NCI-H1092 treated with DMSO at 0.1 percent for 48 hours (cell line): Measurements from ENCODE around the gene PRR3.
"Not testable (repeated sequence)": the region's sequence is repeated elsewhere in the genome, so short reads cannot be mapped to it uniquely, and the experiment has no call there.

ENCODE experiments used
- DNase-seq: peaks from one replicate; lab custom pipeline; 2025; lab: John Stamatoyannopoulos, UW

The PRR3 gene, protein sequence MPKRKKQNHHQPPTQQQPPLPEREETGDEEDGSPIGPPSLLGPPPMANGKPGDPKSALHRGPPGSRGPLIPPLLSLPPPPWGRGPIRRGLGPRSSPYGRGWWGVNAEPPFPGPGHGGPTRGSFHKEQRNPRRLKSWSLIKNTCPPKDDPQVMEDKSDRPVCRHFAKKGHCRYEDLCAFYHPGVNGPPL

DNA sequence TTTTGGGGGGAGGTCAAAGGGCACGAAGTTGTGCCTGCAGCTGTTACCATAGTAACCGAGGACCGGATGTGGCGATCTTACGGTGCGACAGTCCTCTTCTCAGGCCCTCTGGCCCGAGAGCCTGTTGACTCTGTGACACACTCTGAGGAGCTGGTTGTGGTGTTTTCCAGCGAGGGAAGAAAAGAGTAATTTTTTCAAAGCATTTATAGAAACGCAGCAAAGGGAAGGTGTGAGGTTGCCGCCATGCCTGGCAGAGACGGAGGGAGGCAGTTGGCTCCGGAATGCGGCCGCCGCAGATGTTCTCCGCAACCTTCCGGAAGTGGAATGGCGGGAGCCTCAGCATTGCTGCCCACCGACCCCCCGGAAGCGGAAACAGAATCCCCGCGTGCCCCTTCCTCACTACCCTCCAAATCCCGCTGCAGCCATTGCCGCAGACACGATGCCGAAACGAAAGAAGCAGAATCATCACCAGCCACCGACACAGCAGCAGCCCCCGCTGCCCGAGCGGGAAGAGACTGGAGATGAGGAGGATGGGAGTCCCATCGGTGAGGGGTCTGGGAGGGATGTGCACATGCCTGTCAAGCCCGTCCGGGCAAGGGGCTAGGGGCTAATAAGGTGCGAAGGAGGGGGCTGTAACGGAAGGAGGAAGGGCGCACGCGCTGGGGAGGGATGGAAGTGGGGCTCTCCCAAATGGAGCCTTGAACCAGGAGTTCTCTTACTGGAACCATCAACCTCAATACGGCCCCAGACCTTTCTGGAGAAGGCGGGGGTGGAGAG, at the start of gene PRR3:
PRR3 (plus strand) TSS at position 390 of the 777 bp plus-strand sequence; CDS start at position 440, 50 bp downstream.
- DNase-seq, result peak; percentile 82

DNA sequence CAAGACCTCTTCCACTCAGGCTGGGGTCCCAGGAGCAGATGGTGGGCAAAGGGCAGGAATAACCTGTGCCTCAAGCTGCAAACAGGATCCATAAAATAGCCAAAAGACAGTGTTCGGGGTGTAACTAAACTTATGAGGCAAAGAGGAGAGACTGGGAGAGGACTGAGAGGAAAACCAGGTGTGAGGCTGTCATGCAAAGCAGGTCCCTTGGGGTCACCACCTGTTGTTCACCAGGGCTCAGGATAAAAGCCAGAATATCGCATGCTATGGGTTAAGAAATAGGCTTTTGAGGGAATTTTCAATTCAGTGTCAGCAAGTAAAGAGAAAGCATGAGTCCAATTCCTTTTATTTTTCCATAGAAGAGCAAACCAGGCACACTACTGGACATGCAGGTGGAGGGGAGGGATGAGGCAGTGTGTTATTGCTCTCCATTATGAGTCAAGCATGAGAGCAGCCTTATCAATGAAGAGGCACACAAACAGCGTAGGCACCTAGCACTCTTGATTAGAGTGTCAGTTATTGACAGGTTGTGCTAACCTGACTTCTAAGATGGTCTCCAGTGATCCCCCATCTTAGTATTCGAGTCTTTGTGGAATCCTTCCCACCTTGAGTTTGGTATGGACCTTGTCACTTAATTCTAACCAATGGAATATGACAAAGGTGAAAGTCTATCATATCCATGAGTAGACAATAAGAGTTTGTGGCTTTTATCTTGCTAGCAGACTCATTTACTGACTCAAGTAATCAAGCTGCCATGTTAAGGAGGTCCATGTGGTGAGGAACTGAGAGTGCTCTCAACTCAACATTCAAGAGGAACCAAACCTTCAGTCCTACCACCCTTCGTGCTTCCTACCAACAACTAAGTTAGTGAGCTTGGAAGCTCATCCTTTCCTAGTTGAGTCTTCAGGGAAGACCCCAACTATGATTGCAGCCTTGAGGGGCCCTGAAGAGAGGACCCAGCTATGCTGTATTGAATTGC, 49.0 kb upstream of the PRR3 start:
- no peak for DNase-seq

DNA sequence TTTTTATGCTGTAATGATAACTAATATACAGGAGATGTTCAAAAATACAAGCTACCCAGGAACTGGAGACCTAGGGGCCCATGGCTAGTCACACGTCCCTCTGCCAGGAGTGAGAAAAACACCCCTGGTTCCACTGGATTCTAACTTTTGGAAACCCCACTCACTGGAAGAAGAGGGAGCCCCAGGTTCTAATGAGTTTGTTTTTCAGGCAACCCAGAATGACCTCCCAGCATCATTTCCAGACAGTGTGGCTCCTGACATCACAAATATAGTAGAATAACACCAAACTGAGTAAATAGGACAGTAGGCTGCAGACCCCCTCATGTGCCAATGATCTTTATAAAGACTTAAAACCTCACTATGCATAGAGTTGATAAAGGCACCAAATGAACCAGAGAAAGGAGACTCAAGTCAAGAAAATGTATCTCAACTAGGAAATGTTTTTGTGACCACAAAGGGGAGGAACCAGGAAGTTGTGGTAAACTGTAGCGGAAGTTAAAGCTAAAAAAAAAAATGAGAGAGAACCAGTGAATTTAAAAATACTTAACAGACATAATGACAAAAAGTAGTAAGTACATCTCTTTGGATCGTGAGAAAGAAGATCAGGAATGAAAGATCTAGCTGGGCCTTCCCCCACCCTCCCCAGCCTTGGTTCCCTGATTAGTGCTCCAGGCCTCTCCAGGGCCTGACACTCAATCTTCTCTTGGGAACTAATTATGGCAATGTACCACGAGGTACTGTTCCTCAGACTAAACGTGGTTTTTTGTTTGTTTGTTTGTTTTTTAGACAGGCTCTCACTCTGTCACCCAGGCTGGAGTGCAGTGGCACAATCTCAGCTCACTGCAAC, 48.0 kb upstream of the PRR3 start:
- DNase-seq, result no peak

DNA sequence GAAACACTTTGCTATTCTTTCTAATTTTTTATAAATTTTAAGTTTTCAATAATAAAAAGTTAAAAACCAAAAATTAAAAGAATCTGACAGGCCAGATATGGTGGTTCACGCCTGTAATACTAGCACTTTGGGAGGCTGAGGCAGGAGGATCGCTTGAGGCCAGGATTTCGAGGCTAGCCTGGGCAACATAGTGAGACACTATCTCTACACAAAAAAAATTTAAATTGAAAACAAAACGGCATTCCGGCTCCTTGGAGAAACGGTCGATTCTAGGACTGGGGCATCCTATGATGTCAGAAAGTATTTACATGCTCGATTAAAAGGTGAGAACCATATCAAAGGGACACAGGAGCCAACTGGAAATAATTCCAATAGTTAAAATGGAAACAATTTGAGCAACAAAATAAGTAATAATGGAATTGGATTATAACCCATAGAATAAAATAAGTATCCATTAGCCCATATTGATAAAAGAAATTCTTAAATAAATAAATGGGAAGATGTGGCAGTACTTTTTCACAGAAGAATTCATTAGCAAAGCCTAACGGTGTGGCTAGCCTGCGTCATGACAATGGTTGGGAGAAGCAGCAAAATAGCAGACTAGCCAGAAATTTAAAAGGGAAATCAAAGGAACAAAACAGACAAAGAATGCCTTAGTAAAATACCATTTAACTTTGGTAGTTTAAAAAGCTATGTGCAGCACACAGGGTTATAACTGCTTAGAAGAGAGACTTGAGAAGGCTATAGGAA, 46.5 kb upstream of the PRR3 start:
- no peak for DNase-seq

DNA sequence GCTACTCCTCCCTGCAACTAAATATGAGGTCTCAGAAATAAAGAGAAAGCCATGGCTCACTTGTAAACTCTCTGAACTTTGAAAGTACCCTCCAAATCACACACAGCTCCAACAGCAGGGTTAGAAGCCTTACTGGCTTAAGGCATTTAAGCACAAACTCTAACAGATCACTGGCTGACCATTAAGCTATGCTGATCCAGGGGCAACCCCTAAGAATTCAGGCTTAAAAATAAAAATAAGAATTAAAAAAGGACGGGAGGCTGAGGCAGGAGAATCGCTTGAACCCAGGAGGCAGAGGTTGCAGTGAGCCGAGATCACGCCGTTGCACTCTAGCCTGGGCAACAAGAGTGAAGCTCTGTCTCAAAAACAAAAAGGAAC, 45.9 kb upstream of the PRR3 start:
- no peak for DNase-seq

DNA sequence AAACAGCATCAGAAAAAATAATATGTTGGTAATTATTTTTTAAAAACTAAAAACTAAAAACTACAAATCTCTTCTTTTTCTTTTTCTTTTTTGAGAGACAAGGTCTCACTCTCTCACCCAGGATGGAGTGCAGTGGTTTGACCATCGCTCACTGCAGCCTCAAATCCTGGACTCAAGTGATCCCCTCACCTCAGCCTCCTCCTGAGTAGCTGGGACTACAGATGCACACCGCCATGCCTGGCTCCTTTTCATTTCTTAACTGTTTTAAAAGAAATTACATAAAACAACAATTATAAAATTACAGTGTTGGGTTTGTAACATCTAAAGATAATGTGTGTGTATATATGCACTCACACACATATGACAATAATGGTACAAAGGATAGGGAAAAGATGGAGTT, 43.6 kb upstream of the PRR3 start:
- no peak for DNase-seq

DNA sequence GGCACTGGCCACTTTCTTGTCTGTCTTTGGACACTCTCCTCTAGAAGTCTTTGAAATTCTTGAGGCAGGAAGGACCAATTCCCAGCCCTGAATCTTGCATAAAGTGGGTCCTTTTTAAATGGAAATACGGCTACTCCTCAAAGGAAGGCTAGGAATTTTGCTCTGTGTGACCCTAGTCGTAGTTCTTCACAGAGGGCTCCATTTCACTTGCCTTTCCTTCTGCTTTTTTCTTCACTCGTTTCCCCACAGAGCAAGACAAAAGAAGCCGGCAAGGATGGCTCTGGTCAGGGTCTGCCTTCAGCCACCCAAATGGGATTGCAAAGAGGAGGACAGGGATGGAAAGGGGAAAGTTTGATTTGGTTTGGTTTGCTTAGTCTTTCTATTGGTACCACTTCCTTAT, 42.0 kb upstream of the PRR3 start:
- DNase-seq, result no peak

DNA sequence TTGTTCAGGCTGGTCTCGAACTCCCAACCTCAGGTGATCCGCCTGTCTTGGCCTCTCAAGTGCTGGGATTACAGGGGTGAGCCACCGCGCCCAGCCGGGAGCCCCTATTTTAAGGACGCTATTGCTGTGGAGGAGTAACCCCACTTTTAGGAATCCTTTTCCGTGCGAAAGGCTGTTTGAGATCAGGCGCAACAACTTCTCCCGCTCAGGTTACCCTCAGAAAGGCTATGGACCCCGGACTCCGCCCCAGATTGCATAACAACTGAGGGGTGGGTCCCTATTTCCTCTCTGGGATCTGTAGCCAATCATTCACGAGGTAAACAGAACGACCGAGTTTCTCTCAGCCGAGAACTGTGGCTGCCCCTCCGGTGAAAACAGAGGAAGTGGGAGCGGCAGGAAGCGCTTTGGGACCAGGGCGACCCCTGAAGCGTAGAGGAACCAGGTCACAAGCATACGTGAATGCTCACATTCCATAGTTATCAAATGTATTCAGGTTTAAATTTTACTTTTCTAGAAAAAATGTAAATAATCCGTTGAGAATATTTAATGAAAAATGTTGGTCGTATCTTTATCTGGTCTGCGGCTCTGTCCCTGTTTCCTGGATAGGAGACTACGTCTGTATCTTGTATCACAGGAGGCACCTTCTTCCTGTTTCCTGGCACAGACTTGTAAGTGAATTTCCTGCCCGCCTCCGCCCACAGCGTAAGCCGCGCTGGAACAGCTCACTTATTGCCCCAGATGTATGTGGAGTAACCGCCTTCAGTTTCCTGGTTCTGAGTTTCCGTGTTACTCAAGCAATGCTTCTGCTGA, 40.9 kb upstream of the PRR3 start:
- DNase-seq, result peak; percentile 22

DNA sequence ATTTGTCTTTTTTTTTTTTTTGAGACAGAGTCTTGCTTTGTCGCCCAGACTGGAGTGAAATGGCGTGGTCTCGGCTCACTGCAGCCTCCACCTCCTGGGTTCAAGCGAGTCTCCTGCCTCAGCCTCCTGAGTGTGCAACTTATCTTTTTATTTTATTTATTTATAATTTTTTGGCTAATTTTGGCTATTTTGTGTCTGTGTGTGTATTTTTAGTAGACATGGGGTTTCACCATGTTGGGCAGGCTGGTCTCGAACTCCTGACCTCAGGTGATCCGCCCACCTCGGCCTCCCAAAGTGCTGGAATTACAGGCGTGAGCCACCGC, 40.4 kb upstream of the PRR3 start:
- DNase-seq, result not testable (repeated sequence)

DNA sequence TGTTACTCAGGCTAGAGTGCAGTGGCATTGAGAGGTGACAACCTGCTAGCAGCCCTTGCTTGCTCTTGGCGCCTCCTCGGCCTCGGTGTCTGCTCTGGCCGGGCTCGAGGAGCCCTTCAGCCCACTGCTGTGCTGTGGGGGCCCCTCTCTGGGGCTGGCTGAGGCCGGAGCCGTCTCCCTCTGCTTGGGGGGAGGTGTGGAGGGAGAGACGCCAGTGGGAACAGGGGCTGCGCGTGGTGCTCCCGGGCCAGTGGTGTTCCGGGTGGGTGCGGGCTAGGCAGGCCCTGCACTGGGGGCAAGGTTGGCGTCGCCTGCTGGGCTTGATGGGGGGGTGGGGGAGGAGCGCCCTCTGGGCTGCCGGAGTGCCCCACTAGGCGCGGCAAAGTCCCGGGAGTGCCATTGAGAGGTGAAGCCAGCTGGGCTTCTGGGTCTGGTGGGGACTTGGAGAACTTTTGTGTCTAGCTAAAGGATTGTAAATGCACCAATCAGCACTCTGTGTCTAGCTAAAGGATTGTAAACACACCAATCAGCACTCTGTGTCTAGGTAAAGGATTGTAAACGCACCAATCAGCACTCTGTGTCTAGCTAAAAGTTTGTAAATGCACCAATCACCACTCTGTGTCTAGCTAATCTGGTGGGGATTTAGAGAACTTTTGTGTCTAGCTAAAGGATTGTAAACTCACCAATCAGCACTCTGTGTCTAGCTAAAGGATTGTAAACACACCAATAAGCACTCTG, 39.2 kb upstream of the PRR3 start:
- not testable (repeated sequence) for DNase-seq

DNA sequence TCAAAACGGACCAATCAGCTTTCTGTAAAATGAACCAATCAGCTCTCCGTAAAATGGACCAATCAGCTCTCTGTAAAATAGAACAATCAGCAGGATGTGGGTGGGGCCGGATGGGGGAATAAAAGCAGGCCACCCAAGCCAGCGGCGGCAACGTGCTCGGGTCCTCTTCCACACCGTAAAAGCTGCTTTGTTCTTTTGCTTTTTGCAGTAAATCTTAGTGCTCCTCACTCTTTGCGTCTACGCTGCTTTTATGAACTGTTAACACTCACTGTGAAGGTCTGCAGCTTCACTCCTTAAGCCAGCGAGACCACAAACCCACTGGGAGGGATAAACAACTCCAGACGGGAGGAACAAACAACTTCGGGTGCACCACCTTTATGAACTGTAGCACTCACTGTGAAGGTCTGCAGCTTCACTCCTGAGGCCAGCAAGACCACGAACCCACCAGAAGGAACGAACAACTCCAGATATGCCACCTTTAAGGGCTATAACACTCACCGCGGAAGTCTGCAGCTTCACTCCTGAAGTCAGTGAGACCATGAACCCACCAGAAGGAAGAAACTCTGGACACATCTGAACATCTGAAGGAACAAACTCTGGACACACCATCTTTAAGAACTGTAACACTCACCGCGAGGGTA, 38.5 kb upstream of the PRR3 start:
- not testable (repeated sequence) for DNase-seq

DNA sequence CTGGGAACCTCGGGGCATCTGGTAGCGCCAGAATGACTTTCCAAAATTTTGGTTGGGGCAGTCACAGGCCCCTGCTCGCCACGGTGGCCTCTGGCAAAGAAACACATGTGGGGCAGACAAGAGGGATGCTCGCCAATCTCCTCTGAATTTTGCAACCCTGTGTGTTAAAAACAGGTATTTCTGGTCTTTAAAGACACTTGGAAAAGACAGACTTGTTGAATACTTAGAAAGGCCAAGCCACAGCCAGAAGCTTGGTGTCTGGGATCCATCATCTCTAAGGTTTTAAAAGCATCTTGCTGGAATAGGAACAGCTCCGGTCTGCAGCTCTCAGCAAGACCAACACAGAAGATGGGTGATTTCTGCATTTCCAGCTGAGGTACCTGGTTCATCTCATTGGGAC, 36.6 kb upstream of the PRR3 start:
- no peak for DNase-seq

DNA sequence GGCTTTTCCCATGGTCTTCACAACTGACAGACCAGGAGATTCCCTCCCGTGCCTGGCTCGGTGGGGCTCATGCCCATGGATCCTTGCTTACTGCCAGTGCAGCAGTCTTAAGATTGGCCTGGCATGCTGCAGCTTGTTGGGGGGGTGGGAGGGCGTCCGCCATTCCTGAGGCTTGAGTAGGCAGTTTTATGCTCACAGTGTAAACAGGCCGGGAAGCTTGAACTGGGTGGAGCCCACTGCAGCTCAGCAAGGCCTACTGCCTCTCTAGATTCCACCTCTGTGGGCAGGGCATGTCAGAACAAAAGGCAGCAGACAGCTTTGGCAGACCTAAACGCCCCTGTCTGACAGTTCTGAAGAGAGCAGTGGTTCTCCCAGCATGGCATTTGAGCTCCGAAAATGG, 36.0 kb upstream of the PRR3 start:
- DNase-seq, result not testable (repeated sequence)

DNA sequence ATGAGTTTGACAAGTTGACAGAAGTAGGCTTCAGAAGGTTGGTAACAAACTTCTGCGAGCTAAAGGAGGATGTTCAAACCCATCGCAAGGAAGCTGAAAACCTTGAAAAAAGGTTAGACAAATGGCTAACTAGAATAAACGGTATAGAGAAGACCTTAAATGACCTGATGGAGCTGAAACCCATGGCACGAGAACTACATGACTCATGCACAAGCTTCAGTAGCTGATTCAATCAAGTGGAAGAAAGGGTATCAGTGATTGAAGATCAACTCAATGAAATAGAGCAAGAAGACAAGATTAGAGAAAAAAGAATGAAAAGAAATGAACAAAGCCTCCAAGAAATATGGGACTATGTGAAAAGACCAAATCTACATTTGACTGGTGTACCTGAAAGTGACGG, 35.1 kb upstream of the PRR3 start:
- DNase-seq, result not testable (repeated sequence)

DNA sequence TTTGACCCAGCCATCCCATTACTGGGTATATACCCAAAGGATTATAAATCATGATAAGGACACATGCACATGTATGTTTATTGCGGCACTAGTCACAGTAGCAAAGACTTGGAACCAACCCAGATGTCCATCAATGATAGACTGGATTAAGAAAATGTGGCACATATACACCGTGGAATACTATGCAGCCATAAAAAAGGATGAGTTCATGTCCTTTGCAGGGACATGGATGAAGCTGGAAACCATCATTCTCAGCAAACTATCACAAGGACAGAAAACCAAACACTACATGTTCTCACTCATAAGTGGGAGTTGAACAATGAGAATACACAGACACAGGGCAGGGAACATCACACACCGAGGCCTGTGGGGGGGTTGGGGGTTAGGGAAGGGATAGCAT, 30.7 kb upstream of the PRR3 start:
- DNase-seq, result not testable (repeated sequence)

DNA sequence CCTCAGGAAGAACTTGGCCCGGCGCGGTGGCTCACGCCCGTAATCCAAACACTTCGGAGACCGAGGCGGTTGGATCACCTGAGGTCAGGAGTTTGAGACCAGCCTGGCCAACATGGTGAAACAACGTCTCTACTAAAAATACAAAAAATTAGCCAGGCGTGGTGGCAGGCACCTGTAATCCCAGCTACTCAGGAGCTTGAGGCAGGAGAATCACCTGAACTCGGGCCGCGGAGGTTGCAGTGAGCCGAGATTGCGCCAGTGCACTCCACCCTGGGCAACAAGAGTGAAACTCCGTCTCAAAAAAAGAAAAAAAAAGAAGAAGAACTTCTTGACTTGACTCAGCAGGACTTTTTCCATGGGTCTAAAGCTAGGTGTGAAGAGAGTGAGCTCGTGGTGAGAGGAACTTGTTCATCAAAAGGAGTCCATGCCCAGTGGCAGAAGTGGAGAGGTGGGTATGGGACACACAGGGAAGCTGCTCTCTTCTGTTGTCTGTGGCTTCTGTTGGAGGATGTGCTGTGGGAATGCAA, 27.7 kb upstream of the PRR3 start:
- not testable (repeated sequence) for DNase-seq

DNA sequence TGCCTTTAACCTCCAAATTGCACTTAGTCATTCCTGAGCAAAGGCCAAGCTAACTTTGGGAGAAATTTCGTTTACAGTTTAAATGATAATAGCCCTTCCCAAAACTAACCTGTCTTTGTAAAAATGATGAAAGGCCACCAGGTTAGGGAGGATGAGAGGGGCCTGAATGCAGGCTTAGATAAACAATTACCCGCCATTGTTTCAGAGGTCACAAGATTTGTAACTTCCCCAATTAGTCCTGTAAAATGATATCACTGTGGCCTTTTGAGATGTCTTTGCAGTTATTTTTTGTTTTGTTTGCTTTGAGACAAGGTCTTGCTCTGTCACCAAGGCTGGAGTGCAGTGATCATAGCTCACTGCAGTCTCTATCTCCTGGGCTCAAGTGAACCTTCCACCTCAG, 27.1 kb upstream of the PRR3 start:
- no peak for DNase-seq

DNA sequence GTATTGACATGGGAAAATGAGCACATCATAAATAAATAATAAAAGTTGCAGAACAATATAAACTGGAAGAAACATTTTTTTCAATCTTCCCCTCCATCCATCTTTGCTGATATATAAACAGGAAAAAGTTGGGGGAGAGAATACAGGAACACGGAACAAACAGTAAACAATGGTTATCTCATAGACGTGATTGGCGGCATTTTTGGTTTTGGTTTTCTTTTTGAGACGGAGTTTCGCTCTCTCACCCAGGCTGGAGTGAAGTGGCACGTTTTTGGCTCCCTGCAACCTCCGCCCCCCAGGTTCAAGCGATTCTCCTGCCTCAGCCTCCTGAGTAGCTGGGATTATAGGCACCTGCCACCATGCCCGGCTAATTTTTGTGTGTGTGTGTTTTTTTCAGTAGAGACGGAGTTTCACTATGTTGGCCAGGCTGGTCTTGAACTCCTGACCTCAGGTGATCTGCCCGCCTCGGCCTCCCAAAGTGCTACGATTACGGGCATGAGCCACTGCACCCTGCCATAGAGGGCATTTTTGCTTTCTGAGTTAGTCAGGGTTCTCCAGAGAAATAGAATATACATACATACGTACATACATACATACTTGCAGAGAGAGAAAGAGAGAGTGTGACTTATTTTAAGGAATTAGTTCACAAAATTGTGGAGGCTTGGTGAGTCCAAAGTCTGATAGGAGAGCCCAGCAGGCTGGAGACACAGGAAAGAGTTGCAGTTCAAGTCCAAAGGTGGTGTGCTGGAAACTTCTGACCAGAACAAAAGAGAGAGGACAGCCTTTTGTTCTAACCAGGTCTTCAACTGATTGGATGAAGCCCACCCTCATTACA, 23.4 kb upstream of the PRR3 start:
- no peak for DNase-seq
